CD4-positive, alpha-beta T cell treated with Interleukin-15 for 4 hours (primary cell): ENCODE results near the gene TYSND1.
"Not testable (repeated sequence)": the region's sequence is repeated elsewhere in the genome, so short reads cannot be mapped to it uniquely, and the experiment has no call there.

ENCODE experiments used
- DNase-seq: peaks from one replicate; pipeline ENCODE4 v3.0.0-alpha.2; 2020; ENCODE audit warnings: low spot score

Gene TYSND1, protein sequence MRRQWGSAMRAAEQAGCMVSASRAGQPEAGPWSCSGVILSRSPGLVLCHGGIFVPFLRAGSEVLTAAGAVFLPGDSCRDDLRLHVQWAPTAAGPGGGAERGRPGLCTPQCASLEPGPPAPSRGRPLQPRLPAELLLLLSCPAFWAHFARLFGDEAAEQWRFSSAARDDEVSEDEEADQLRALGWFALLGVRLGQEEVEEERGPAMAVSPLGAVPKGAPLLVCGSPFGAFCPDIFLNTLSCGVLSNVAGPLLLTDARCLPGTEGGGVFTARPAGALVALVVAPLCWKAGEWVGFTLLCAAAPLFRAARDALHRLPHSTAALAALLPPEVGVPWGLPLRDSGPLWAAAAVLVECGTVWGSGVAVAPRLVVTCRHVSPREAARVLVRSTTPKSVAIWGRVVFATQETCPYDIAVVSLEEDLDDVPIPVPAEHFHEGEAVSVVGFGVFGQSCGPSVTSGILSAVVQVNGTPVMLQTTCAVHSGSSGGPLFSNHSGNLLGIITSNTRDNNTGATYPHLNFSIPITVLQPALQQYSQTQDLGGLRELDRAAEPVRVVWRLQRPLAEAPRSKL

GRCh38 chr10:70146489-70147258 is at the start of gene TYSND1:
TYSND1 (minus strand) TSS chr10:70146700; CDS start chr10:70146586, 114 bp downstream.
- peak; percentile 93 for DNase-seq

DNA sequence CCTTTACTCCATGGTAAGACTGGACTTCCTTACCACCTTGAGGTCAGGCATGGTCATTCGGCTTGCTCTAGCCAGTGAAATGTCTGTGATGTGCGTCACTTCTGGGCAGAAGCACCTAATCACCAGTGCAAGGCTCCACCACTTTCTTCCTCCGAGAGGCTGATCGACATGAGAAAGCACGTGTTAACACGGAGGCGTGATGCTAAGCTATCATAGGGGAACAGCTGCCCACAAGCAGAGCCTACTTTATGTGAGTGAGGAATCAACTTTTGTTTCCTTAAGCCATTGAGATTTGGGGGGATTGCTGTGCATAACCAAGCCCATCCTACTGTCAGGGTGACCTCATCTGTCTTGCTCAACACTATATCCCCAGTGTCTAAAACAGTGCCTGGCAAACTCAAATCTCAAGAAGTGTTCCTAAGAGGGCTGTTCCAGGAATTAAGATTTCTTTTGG is 46.9 kb upstream of the TYSND1 start:
- DNase-seq: no peak

DNA sequence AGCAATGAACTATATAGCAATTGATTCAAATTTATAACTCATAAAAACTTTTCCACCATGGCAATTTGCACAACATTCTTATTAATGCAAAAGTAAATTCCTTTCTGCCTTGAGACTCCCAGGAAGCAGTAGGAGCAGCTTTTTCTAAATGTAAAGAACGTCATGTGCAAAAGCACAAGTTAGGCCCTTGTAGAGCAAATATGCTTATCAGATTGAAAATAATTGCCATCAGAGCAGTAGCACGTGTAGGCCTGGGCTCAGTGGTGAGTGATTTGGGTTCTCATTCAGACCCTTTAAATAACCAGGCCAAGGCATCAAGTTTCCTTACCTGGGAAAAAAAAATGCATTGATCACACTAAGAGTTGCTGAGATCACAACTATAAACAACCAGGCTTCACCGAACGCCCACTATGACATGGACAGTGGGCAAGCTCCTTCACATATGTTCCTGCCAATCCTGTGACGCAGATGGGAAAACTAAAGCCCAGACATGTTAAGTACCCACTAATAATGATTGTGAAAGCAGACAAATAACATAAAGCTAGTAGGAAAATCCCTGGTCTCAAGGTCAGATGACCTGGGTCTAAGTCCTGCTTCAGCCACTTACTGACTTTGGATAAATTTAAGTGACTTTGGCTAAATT is 45.9 kb upstream of the TYSND1 start:
- DNase-seq: no peak

DNA sequence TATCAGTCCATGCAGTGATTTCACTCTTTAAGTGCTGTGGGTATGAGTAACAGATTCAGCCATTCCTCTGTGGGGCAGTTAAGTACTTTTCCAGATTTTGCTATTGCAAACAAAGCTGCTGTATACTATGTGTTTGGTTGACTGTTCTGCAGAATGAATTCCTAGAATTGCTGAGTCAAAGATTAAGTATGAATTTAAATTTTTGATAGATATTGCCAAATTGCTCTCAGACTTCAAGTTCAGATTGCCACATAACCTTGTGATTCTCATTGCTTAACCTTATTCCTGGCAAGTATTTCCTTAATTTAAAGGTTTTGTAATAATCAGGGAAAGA is 45.4 kb upstream of the TYSND1 start:
- DNase-seq: no peak

- DNase-seq: no peak
Measured at GRCh38 chr10:70191161-70191971, 44.9 kb upstream of the TYSND1 start.

DNA sequence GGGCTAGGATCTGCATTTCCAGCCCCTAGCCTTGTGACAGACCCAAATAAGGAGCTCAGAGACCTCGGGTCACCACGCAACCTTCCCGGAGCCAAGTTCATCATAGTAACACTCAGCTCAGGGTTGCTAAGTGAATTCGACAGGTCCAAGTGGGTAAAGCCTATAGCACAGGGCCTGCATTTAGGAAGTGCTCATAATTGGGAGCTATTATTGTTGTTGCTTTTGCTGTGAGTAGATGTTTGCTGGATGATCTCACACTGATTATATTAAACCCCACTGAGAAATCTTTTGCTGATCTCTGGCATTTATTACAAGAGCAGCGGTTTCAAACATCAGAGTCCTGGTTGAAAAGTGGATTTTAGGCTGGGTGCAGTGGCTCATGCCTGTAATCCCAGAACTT is 44.1 kb upstream of the TYSND1 start:
- DNase-seq: no peak

DNA sequence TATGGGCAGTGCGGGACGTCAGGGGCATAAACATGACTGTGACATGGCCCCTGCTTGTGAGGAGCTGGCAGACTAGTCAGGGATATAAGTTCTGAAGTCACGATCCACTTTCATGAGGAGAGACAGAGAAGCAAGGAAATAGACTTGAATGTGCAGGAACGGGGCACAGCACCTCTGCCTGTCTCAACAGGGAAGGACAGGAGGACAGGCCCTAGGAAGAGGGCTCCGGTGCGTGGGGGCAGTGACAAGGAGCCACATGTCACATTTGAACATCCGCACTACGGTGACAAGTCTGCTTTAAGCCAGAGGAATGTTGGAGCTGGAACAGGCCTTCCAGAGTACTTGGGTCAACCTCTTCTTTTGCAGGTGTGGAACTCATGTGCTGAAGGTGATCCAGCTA is 43.6 kb upstream of the TYSND1 start:
- no peak for DNase-seq

DNA sequence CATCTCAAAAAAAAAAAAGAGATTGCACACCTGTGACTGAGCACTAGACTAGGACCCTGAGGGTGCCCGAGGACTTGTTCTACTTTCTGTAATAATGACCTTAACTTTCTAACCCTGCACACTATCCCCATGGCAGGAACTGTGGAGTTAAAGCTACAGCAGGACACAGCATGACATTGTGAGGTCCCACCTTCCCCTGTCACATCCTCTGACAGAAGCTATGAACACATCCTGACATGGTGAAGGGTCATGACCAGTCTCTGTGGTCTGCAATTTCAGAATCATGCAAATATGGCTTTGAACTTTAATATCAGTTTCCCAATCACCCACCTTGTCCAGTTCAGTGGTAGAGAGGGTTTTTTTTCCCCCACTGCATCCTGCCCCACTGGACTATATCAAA is 42.3 kb upstream of the TYSND1 start:
- DNase-seq: no peak

GRCh38 chr10:70186571-70186970 is 40.1 kb upstream of the TYSND1 start:
- DNase-seq: no peak

- no peak for DNase-seq
Measured at GRCh38 chr10:70186090-70186489, 39.6 kb upstream of the TYSND1 start.

GRCh38 chr10:70183304-70183703 is 36.8 kb upstream of the TYSND1 start:
- no peak for DNase-seq

DNA sequence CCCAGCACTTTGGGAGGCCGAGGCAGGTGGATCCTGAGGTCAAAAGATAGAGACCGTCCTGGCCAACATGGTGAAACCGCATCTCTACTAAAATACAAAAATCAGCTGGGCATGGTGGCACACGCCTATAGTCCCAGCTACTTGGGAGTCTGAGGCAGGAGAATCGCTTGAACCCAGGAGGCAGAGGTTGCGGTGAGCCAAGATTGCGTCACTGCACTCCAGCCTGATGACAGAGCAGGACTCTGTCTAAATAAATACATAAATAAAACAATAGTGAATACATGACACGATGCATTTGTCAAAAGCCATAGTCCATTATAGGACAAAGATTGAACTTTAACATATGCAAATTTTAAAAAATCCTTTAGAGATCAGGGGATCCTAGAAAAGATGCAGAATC is 32.7 kb upstream of the TYSND1 start:
- DNase-seq: not testable (repeated sequence)

DNA sequence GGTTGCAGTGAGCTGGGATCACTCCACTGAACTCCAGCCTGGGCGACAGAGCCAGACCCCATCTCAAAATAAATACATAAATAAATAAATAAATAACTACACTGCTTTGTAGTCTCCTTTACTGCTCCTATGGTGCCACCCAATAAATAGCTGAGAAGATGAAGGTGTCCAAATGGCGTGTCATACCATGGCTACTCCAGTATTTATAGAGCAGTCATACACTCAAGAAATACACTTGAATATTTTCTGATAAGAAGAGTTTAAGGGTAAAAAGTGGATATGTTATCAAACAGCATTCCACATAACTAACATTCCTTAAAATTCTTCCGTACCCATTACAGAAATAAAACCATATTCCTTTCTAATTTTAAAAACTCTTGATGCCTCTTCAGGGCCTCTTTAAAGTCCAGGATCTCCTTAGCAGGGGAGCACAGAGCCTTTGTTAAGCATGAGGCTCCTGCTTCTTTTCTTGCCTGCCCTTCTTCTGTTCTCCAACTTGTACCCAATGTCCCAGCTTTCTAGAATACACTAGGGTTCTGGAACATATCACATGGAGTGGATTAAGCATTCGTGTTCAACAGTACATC is 31.7 kb upstream of the TYSND1 start:
- DNase-seq: no peak

DNA sequence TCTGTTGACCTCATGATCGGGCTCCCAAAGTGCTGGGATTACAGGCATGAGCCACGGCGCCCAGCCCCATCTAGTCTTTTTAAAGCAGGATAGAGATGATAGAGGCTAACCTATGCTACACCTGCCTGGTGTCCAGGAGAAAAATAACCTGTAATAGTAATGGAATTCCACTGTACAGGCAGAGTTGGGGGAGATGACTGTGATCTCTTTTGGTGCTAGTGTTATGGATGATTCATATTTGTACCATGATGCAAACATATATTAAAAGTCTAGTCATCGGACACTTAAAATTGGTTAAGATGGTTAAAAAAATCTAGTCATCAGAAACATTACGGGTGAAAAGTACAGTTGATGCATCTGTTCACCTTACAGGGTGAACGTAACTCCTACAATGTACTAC is 29.9 kb upstream of the TYSND1 start:
- DNase-seq: no peak

DNA sequence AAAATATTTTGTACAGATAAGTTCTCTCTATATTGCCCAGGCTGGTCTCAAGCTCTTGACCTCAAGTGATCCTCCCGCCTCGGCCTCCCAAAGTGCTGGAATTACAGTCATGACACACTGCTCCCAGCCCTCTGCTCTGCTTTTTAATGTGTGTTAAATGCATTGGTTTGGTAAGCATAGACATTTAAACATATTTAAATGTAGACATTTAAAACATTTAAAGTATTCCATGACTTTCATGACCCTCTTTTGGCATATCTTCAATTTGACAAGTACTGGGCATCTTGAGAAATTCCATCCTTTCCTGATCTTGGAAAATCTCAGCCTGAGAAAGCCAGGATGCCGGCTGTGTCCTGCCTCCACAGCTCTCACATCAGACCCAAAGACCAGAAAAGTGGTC is 29.0 kb upstream of the TYSND1 start:
- DNase-seq: no peak

DNA sequence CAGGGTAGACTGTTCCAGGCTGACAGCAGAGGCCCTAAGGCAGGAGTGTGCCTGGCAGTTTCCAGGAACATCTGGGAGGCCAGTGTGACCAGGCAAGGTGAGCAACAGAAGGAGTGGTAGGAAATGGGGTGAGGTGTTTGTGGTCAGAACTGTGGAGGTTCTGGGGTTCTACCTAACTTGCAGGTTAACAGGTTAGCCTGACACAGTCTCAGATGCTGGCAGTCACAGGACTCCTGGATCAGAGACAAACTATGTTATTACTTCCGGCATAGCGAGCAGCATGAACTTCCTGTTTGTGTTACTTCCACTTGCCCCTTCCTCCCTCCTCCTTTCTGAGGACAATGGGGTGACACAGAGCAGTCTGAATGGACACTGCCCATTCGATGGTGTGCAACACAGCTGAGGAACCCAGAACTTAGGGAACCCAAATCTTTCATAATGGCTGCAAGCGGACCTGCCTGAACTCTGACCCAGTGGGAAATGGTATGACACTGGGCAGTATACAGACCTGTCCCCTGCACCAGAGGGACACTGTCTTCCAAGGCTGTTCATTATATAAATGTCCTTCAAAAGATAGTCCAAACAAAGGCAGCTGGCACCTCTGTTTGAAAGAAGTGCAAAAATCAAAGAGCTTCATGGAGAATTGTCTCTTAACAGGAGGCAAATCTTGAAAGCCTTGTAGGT is 27.7 kb upstream of the TYSND1 start:
- DNase-seq: peak; percentile 57

- no peak for DNase-seq
Measured at GRCh38 chr10:70169649-70170364, 23.3 kb upstream of the TYSND1 start.

GRCh38 chr10:70169011-70169410 is 22.5 kb upstream of the TYSND1 start:
- peak; percentile 31 for DNase-seq

DNA sequence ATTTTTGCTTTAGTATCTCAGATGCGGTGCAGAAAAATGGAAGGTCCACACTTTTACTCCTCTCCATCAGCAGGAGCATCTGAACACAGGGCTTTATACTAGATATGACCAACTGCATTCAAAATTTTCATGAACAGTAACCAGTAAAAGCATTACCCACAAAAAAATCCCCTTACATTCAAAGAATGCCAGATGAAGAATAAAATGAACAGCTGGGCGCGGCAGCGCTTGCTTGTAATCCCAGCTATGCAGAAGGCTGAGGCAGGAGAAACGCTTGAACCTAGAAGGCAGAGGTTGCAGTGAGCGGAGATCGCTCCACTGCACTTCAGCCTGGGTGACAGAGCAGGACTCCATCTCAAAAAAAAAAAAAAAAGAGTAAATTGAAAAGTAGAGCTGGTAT is 20.7 kb upstream of the TYSND1 start:
- no peak for DNase-seq

- no peak for DNase-seq
Measured at GRCh38 chr10:70166394-70166793, 19.9 kb upstream of the TYSND1 start.
